ENCODE measurements around the gene MYO1A. TPM values are rescaled to one million over a fixed set of nuclear protein-coding genes. Genes with fewer than 3 reads are reported as not detected.

MYO1A gene
- total RNA-seq, 2 experiments from 2014 or later, result 0.19 to 0.47 TPM

GRCh38 chr12:57091638-57092528, 42.0 kb upstream of the MYO1A start:
- Histone ChIP-seq H3K79me2 (ENCODE audit: insufficient read depth, low read depth, low read length) (no peaks in the 10 kb centered on the region), H3K4me2 (ENCODE audit: low read length) (no peak overlapping the region), H3K27ac (ENCODE audit: low read depth, low read length, poor library complexity, severe bottlenecking) (no peak overlapping the region), H3K9me3 (ENCODE audit: low read length) (no peaks in the 10 kb centered on the region), H3K9me2 (ENCODE audit: insufficient read depth, low read length) (no peaks in the 10 kb centered on the region), H4K20me1 (ENCODE audit: insufficient read depth, low read length) (no peaks in the 10 kb centered on the region), H3K4me1 (ENCODE audit: insufficient read depth, low read length, poor library complexity, severe bottlenecking) (peaks cover 38% of the 10 kb centered on the region), H3K4me3 (ENCODE audit: low read depth, low read length, poor library complexity, severe bottlenecking) (no peak overlapping the region), H3K36me3 (ENCODE audit: insufficient read depth, low read length) (peaks cover 41% of the 10 kb centered on the region), H2AFZ (ENCODE audit: low read length) (no peak overlapping the region)
- DNase-seq (ENCODE audit: low spot score), result no peak
- intact Hi-C loops (cut with micrococcal nuclease; ENCODE audit: unreplicated experiment), result no loop called here
- no TSS peak for BruUV-seq (replicated peaks)
- ChIA-PET POLR2A (interaction anchor here (0.6 to 1.4 kb wide), 2 partner anchors 13 to 19 kb away, joined by 3 to 5 read pairs; partner anchors contain the start of gene NEMP1), CTCF (ENCODE audit: unreplicated experiment) (interaction anchor here (0.5 to 2.9 kb wide), 3 partner anchors 14 to 23 kb away, joined by 3 to 10 read pairs (median 3); no protein-coding TSS in a partner anchor)
- TF ChIP-seq EZH2phosphoT487 (IDR thresholded peaks at IDR 0.05; ENCODE audit: borderline replicate concordance, low read depth, low read length) (no peak), CTCF (conservative IDR thresholded peaks at IDR 0.05; ENCODE audit: low read length) (no peak)

GRCh38 chr12:57090924-57091637, 41.2 kb upstream of the MYO1A start:
- POLR2A ChIA-PET, result interaction anchor here (0.6 to 1.4 kb wide), 3 partner anchors 12 to 258 kb away, joined by 3 to 5 read pairs (median 3); partner anchors contain the start of gene NEMP1
- H3K4me3 ChIP-seq (ENCODE audit: low read depth, low read length, poor library complexity, severe bottlenecking), result no peak overlapping the region
- no peak for DNase-seq (ENCODE audit: low spot score)
- H3K4me2 ChIP-seq (ENCODE audit: low read length), result no peak overlapping the region
- H3K4me1 ChIP-seq (ENCODE audit: insufficient read depth, low read length, poor library complexity, severe bottlenecking), result peaks cover 42% of the 10 kb centered on the region
- H3K9me3 ChIP-seq (ENCODE audit: low read length), result no peaks in the 10 kb centered on the region
- no TSS peak for BruUV-seq (replicated peaks)
- no peaks in the 10 kb centered on the region for H3K9me2 ChIP-seq (ENCODE audit: insufficient read depth, low read length)
- H3K27ac ChIP-seq (ENCODE audit: low read depth, low read length, poor library complexity, severe bottlenecking), result no peak overlapping the region
- no peak overlapping the region for H2AFZ ChIP-seq (ENCODE audit: low read length)
- peaks cover 33% of the 10 kb centered on the region; the same call in 1 of the 2 replicates for H3K36me3 ChIP-seq (ENCODE audit: insufficient read depth, low read length)
- H3K79me2 ChIP-seq (ENCODE audit: insufficient read depth, low read depth, low read length), result no peaks in the 10 kb centered on the region
- CTCF ChIA-PET (ENCODE audit: unreplicated experiment), result interaction anchor here (0.5 to 0.6 kb wide), 2 partner anchors 14 to 21 kb away, joined by 3 read pairs; no protein-coding TSS in a partner anchor
- intact Hi-C loops (cut with micrococcal nuclease; ENCODE audit: unreplicated experiment), result no loop called here
- no peak for TF ChIP-seq EZH2phosphoT487 (IDR thresholded peaks at IDR 0.05; ENCODE audit: borderline replicate concordance, low read depth, low read length)
- TF ChIP-seq CTCF (conservative IDR thresholded peaks at IDR 0.05; ENCODE audit: low read length), result no peak
- H4K20me1 ChIP-seq (ENCODE audit: insufficient read depth, low read length), result no peaks in the 10 kb centered on the region

All from OCI-LY7 (cell line).